Measurements from ENCODE around the gene STAC3. TPM values are rescaled to one million over a fixed set of nuclear protein-coding genes. Genes with fewer than 3 reads are reported as not detected.

STAC3 gene
- total RNA-seq, 1 experiment from 2014 or later, result 2.8 TPM

- Mint-ChIP-seq H3K36me3 (ENCODE audit: insufficient read depth in 1 of 3, low read depth in 3 of 3) (peaks cover 45 to 51% (median 47%) of the 10 kb centered on the region in 3 experiments), H3K4me3 (peak within 1 kb of the TSS; percentile 98 to 99), H3K27ac (peak within 1 kb of the TSS; percentile 99), H3K9me3 (no peaks in the 10 kb centered on the region; a peak in 1 of 5 replicates), H3K4me1 (peaks cover 44 to 55% of the 10 kb centered on the region in 2 experiments), H3K27me3 (ENCODE audit: low read depth) (peaks cover 40% of the 10 kb centered on the region)
- Histone ChIP-seq H4K20me1 (ENCODE audit: control insufficient read depth, insufficient read depth, insufficient read length) (no peaks in the 10 kb centered on the region), H2BK12ac (ENCODE audit: insufficient read length, low read depth, low read length) (no peak within 1 kb of the TSS), H3K4me1 (ENCODE audit: insufficient read depth, low read length) (no peaks in the 10 kb centered on the region; the same call in 1 of the 2 replicates), H2BK120ac (ENCODE audit: low read depth, low read length, poor library complexity, severe bottlenecking) (no peak within 1 kb of the TSS), H3T11ph (ENCODE audit: low read length) (no peak within 1 kb of the TSS), H3K14ac (ENCODE audit: insufficient read depth, low read length) (peak within 1 kb of the TSS; percentile 82), H3K56ac (ENCODE audit: insufficient read length, low read depth, low read length) (no peak within 1 kb of the TSS), H2AK5ac (ENCODE audit: insufficient read length, low read length) (no peak within 1 kb of the TSS), H4K5ac (ENCODE audit: insufficient read length, low read depth, low read length) (peak within 1 kb of the TSS; percentile 49), H3K27ac (ENCODE audit: insufficient read length, low read depth, low read length) (peak within 1 kb of the TSS; percentile 32), H3K9me3 (ENCODE audit: control insufficient read depth, low read depth, low read length) (no peaks in the 10 kb centered on the region), H3K4me2 (ENCODE audit: insufficient read depth, insufficient read length, low read length) (peak within 1 kb of the TSS; percentile 90), H3K9ac (ENCODE audit: extremely low read depth, insufficient read length, low read length) (peak within 1 kb of the TSS; percentile 97), H2BK20ac (ENCODE audit: low read depth, low read length, poor library complexity, severe bottlenecking) (no peak within 1 kb of the TSS), H3K4ac (ENCODE audit: low read depth, low read length) (peak within 1 kb of the TSS; percentile 37; the same call in 1 of the 2 replicates), H4K91ac (ENCODE audit: insufficient read length, low read depth, low read length) (peak within 1 kb of the TSS; percentile 79), H3K27me3 (ENCODE audit: insufficient read depth, low read length) (peaks cover 10% of the 10 kb centered on the region; the same call in 1 of the 2 replicates), H2AFZ (ENCODE audit: low read length) (no peak within 1 kb of the TSS), H3K23me2 (ENCODE audit: insufficient read length, low read depth, low read length, poor library complexity, severe bottlenecking) (peaks cover 30% of the 10 kb centered on the region), H4K8ac (replicated peaks; ENCODE audit: insufficient read length, low read depth, low read length) (peak within 1 kb of the TSS; percentile 24), H3K79me1 (ENCODE audit: insufficient read depth, low read depth, low read length, poor library complexity, severe bottlenecking) (peaks cover 5% of the 10 kb centered on the region), H3K79me2 (ENCODE audit: insufficient read depth, low read length) (peaks cover 5% of the 10 kb centered on the region; the same call in 1 of the 2 replicates), H2BK15ac (ENCODE audit: low read depth, low read length) (no peak within 1 kb of the TSS; the same call in 1 of the 2 replicates), H3K23ac (ENCODE audit: insufficient read length, low read depth, low read length) (no peak within 1 kb of the TSS), H3K18ac (ENCODE audit: insufficient read length, low read depth, low read length) (peak within 1 kb of the TSS; percentile 82), H2BK5ac (ENCODE audit: insufficient read length, low read length) (peak within 1 kb of the TSS; percentile 7)
- no CpG with 5 or more reads among the region's 42 CpGs for WGBS (ENCODE audit: extremely low coverage, insufficient read length, low lambda C conversion rate)
- peak; percentile 98 for DNase-seq
- TF ChIP-seq, protein P1, sequence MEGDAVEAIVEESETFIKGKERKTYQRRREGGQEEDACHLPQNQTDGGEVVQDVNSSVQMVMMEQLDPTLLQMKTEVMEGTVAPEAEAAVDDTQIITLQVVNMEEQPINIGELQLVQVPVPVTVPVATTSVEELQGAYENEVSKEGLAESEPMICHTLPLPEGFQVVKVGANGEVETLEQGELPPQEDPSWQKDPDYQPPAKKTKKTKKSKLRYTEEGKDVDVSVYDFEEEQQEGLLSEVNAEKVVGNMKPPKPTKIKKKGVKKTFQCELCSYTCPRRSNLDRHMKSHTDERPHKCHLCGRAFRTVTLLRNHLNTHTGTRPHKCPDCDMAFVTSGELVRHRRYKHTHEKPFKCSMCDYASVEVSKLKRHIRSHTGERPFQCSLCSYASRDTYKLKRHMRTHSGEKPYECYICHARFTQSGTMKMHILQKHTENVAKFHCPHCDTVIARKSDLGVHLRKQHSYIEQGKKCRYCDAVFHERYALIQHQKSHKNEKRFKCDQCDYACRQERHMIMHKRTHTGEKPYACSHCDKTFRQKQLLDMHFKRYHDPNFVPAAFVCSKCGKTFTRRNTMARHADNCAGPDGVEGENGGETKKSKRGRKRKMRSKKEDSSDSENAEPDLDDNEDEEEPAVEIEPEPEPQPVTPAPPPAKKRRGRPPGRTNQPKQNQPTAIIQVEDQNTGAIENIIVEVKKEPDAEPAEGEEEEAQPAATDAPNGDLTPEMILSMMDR (conservative IDR thresholded peaks at IDR 0.05), result no peak
These were observed 21.2 kb downstream of the STAC3 start, which contains the start of gene SHMT2 for GRCh38 chr12:57229634-57230380. Gene SHMT2 (plus strand): TSS chr12:57229711. CDS start chr12:57229779, 68 bp downstream.

All from H9 (cell line).